Hematopoietic multipotent progenitor cell (in vitro differentiated cells): ENCODE results near the gene FXYD4. TPM values are rescaled to one million over a fixed set of nuclear protein-coding genes. Genes with fewer than 3 reads are reported as not detected.

Source experiments
- DNase-seq, 3 donors: peaks; one replicate each; pipeline ENCODE4 v3.0.0-alpha.2; 2011 to 2015; ENCODE audit warnings: low read depth in 2 of 3, low spot score in 2 of 3
- total RNA-seq: library from RNA; depleted of rRNA; stranded (reverse); fragments of >200 nt; gene quantifications from one replicate; pipeline ENCODE4 v1.2.3, GENCODE V29; 2012

Gene FXYD4
- total RNA-seq, 1 donor: not detected

- no peak for DNase-seq
Measured at GRCh38 chr10:43343126-43343525, 28.3 kb upstream of the FXYD4 start.

GRCh38 chr10:43344051-43344450 is 27.4 kb upstream of the FXYD4 start:
- no peak for DNase-seq

- no peak for DNase-seq
Measured at GRCh38 chr10:43347997-43348396, 23.4 kb upstream of the FXYD4 start.

DNA sequence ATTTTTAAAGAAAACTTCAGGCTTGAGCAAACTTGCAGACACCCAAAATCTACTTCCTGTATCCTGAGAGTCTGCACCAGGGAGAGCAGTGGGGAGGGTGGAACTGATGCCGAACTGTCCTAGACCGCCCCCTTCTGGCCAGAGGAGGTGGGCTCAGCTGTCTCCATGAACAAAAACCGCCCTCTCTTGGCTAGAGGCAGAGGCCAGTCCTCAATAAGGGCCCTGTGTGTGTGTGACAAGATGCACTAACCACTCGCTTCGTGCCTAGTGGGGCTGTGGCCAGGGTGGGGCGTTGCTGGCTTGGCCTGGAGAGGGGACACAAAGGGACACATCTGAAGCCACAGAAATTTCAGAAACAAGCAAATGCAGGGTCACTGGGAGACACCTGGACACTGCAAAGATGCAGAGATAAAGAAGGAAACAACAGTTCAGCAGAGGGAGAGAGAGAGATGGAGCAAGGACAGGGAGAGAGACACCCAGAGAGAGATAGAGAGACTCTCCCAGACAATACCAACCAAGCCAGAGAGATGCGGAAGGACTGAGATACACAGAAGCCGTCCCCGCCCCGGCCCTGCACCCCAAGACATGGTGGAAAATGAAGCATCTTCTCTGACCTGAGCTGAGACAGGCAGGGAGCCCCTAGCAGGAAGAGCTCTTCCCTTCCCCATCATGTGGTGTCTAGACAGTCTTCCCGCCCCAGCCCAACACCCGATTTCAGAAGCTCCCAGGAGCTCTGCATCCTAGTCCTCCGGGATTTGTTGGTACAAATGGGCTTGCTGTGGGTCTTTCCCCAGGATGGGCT is 22.7 kb upstream of the FXYD4 start:
- DNase-seq: peak; percentile 77 to 91 (median 86)

DNA sequence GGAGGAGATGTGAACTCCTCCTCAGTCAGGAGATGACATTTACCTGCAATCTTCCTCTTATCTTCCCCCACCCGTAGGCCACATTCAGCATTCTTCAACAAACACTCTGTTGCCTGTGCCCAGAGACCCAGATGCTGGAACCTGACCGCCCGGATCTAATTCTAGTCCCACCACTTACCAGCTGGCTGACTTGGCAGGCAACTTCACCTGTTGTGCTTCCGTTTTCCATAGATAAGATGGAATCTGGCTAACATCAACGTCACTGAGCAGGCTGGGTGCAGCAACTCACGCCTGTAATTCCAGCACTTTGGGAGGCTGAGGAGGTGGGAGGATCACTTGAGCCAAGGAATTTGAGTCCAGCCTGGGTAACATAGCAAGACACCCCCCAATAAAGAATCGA is 21.3 kb upstream of the FXYD4 start:
- no peak for DNase-seq

DNA sequence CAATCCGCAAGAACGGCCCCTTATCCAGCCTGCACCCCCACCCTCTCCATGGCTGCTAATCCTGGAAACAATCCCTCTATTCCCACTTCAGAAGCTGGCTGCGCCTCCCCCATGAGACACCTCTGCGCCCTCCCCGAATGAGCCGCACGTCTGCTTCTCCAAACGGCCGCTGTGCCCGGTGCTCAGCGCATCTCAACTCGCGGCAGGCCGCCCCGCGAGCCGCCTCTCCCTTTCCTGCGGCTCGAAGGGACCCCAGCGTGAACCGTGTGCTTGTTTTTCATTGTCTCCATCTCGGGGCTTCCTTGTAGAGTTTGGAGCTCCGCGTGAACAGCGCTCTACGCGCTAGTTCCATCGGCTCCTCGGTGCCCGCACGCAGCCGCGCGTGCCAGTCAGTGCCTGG is 20.8 kb upstream of the FXYD4 start:
- peak in 1 of 3 donors; percentile 14 for DNase-seq

- DNase-seq: no peak
Measured at GRCh38 chr10:43351301-43351700, 20.1 kb upstream of the FXYD4 start.

- no peak for DNase-seq
Measured at GRCh38 chr10:43352951-43353350, 18.5 kb upstream of the FXYD4 start.

GRCh38 chr10:43353495-43354329 is 17.7 kb upstream of the FXYD4 start:
- no peak for DNase-seq

DNA sequence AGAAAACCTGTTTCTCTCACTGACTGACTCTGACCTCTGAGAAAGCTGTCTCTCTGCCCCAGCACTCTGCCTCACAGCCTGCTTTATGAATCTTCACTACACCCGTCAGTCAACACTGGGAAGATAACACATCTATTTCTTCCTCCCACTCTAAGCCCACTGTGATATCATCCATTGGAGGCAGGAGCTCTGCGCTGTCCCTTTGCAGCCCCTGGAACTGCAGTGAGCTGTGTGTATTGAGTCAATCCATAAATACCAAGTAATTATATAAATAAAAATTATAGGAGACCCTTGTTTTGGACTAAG is 17.2 kb upstream of the FXYD4 start:
- no peak for DNase-seq

DNA sequence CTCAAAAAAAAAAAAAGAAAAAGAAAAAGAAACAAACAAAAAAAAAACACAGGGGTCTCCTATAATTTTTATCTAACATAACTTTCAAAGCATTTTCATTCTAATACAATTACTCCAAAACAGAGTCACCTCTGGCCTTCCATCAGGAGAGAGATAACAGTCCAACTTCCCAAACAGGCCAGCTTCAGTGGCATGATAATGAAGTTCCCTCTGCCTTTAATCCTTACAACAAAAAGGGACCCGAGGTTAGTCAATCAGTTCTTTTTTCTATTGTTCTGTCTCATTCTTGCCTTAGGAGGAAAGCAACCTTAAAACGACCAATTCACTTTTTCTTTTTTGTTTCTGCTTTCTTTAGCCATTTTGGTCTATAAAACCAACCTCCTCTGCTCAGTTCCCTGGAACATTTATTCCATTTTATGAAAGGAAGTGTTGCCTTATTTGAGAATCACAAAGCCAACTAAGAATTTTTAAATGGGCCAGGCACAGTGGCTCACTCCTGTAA is 16.5 kb upstream of the FXYD4 start:
- DNase-seq: no peak

- no peak for DNase-seq
Measured at GRCh38 chr10:43355749-43356371, 15.6 kb upstream of the FXYD4 start.

GRCh38 chr10:43360086-43360485 is 11.3 kb upstream of the FXYD4 start:
- DNase-seq: no peak

DNA sequence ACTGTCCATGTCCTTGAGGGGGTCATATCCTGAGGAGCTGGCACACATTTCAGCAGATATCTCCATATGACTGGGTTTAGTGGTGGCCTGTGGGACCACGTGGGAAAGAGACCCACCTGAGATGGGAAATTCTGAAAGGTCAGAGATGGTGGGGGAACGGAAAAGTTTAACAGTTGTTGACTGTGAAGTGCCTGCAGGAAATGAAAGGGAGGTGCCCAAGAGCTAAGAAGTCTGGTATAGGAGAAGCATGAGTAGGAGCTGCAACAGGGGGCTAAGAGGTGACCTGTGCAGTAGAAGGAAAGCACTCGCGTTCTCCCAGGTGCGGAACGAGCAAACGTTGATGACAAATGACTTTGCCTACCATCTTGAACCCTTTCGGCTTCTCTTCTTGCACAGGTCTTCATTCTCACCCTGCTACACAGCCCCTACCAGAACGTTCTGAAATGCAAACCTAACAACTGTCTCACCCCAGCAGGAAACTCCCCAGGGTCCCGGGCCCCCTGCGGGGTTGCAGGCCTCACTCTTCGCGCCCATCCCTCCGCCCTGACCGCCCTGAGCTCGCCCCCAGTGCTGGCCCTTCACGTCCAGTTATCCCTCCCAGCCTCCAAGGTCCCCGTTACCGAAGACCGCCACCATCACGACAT is 9.8 kb upstream of the FXYD4 start:
- peak in 1 of 3 donors; percentile 14 for DNase-seq

DNA sequence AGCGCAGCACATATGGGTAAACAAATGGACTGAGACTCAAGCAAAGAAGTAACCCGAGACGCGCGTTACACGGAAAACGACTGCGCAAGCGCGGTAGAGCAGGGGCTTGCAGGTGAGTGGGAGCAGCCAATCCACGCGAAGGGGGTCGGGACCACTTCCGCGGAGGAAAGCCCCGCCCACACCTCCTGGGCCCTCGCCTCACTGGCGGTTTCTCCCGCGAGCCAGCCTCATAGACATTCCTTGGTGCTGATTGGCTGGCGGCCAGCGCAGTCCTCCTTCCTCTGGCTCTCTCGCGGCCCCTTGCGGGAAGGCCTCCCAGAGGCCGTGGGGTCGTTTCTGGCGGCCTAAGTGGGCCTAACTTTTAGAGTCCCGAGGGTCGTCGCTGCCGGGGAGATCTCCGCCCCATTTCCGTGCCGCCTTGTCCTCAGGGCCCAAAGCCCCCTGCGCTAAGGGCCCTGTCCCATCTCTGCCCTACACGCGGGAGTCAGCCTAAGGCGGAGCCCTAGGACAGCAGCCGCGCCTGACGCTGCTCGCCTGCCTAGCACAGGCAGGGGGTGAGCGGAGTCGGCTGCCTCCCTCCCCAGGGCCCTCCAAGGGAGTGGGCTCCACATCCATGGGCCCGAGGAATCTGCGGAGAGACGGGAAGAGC is 9.1 kb upstream of the FXYD4 start:
- peak; percentile 92 to 98 (median 97) for DNase-seq

- no peak for DNase-seq
Measured at GRCh38 chr10:43365001-43365400, 6.4 kb upstream of the FXYD4 start.

GRCh38 chr10:43369921-43370320 is 1.5 kb upstream of the FXYD4 start:
- no peak for DNase-seq

- DNase-seq: no peak
Measured at GRCh38 chr10:43370671-43371215, 693 bp upstream of the FXYD4 start.

DNA sequence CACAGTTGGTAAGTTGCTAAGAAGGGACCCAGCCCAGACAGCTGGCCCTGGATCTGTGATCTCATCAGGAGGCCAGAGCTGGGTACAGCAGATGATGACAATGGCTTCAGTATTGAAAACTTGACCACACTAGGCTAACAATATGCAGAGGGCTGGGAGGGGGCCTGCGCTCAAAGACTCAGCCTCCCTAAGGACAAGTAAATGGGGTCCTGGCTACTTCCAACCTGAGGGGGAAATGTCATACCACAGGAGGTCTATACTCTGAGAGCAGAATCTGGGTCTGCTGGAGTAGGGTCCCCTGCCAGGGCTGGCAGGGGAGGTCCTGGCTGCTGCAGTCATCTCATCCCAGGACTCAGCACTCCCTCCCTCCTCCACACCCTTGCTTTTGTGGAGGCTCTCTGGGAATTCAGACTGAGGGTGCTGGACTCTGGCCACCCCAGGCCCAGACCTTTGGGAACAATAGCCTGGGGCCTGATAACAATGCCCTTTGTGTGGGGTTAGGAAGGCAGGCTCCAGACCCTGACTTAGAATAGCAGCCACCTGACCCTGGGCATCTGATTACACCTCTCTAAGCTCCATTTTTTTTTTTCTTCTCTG is 1.4 kb downstream of the FXYD4 start:
- no peak for DNase-seq

- no peak for DNase-seq
Measured at GRCh38 chr10:43373461-43373860, 2.0 kb downstream of the FXYD4 start.
